Lower leg skin (tissue), 3 donors: ENCODE data around the gene ANO5.

Experiments used
- POLR2A ChIP-seq, 2 donors: fragments of 450-650 bp; IDR thresholded peaks; one replicate each; pipeline ENCODE4 v1.6.1; 2016 to 2017; ENCODE audit warnings: antibody characterized with exemption in 2 of 2, mild to moderate bottlenecking in 1 of 2, moderate library complexity in 1 of 2
- TF ChIP-seq, protein P1 (sequence below), 3 donors: fragments of 450-650 bp; IDR thresholded peaks; one replicate each; pipeline ENCODE4 v1.5.1; 2016; ENCODE audit warnings: antibody characterized with exemption in 3 of 3, mild to moderate bottlenecking in 3 of 3, moderate library complexity in 2 of 3

DNA sequence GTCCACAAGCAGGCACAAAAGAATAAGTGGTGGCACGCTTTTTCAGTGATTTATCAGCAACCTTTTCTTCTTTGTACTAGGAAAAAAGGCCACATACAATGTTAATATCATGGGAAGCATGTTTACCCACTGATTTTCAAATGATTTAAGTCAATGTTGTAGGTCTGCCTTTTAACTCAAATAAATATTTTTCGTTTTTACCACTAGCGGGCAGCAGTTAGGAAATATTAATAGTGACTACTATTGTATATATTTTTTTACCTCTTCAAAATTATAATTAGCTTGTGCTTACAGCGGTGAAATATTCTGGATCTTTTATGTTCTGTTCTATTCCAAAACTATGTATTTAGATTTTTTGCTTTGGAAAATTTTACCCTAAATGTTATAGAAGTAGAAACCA is 138.9 kb downstream of the ANO5 start:
- TF ChIP-seq, protein P1, sequence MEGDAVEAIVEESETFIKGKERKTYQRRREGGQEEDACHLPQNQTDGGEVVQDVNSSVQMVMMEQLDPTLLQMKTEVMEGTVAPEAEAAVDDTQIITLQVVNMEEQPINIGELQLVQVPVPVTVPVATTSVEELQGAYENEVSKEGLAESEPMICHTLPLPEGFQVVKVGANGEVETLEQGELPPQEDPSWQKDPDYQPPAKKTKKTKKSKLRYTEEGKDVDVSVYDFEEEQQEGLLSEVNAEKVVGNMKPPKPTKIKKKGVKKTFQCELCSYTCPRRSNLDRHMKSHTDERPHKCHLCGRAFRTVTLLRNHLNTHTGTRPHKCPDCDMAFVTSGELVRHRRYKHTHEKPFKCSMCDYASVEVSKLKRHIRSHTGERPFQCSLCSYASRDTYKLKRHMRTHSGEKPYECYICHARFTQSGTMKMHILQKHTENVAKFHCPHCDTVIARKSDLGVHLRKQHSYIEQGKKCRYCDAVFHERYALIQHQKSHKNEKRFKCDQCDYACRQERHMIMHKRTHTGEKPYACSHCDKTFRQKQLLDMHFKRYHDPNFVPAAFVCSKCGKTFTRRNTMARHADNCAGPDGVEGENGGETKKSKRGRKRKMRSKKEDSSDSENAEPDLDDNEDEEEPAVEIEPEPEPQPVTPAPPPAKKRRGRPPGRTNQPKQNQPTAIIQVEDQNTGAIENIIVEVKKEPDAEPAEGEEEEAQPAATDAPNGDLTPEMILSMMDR (IDR thresholded peaks at IDR 0.05), result no peak
- TF ChIP-seq POLR2A (IDR thresholded peaks at IDR 0.05), result no peak
